ENCODE data around the gene MAGI2. TPM values are rescaled to one million over a fixed set of nuclear protein-coding genes. Genes with fewer than 3 reads are reported as not detected.

The MAGI2 gene
- total RNA-seq, 1 experiment from 2014 or later = 14.3 TPM

GRCh38 chr7:79332091-79332490, 121.4 kb downstream of the MAGI2 start:
- no peak overlapping the region for H3K18ac ChIP-seq (ENCODE audit: insufficient read length, low read depth, low read length)
- no peak overlapping the region for H3T11ph ChIP-seq (ENCODE audit: low read length)
- no peaks in the 10 kb centered on the region for H3K4me1 ChIP-seq (ENCODE audit: insufficient read depth, low read length)
- H3K27ac ChIP-seq (ENCODE audit: insufficient read length, low read depth, low read length) = no peak overlapping the region
- no peak overlapping the region for H4K5ac ChIP-seq (ENCODE audit: insufficient read length, low read depth, low read length)
- Mint-ChIP-seq H3K36me3 (ENCODE audit: insufficient read depth in 1 of 3, low read depth in 3 of 3) (no peaks in the 10 kb centered on the region), H3K27ac (no peak overlapping the region), H3K27me3 (ENCODE audit: low read depth) (no peaks in the 10 kb centered on the region), H3K9me3 (no peaks in the 10 kb centered on the region), H3K4me3 (no peak overlapping the region), H3K4me1 (no peaks in the 10 kb centered on the region)
- H3K23ac ChIP-seq (ENCODE audit: insufficient read length, low read depth, low read length) = no peak overlapping the region
- H3K9ac ChIP-seq (ENCODE audit: extremely low read depth, insufficient read length, low read length) = no peak overlapping the region
- H2AK5ac ChIP-seq (ENCODE audit: insufficient read length, low read length) = no peak overlapping the region
- no peak overlapping the region for H2BK20ac ChIP-seq (ENCODE audit: low read depth, low read length, poor library complexity, severe bottlenecking)
- H3K27me3 ChIP-seq (ENCODE audit: insufficient read depth, low read length) = no peaks in the 10 kb centered on the region
- no peaks in the 10 kb centered on the region for H4K20me1 ChIP-seq (ENCODE audit: control insufficient read depth, insufficient read depth, insufficient read length)
- no peak overlapping the region for H2BK5ac ChIP-seq (ENCODE audit: insufficient read length, low read length)
- no peak overlapping the region for H2AFZ ChIP-seq (ENCODE audit: low read length)
- no peak overlapping the region for H3K4ac ChIP-seq (ENCODE audit: low read depth, low read length)
- H4K8ac ChIP-seq (replicated peaks; ENCODE audit: insufficient read length, low read depth, low read length) = no peak overlapping the region
- no peak overlapping the region for H3K56ac ChIP-seq (ENCODE audit: insufficient read length, low read depth, low read length)
- no peak overlapping the region for H3K14ac ChIP-seq (ENCODE audit: insufficient read depth, low read length)
- no peaks in the 10 kb centered on the region for H3K23me2 ChIP-seq (ENCODE audit: insufficient read length, low read depth, low read length, poor library complexity, severe bottlenecking)
- WGBS (ENCODE audit: extremely low coverage, insufficient read length, low lambda C conversion rate) = no CpG with 5 or more reads among the region's 2 CpGs
- H3K9me3 ChIP-seq (ENCODE audit: control insufficient read depth, low read depth, low read length) = no peaks in the 10 kb centered on the region
- no peaks in the 10 kb centered on the region for H3K79me1 ChIP-seq (ENCODE audit: insufficient read depth, low read depth, low read length, poor library complexity, severe bottlenecking)
- H2BK12ac ChIP-seq (ENCODE audit: insufficient read length, low read depth, low read length) = no peak overlapping the region
- TF ChIP-seq CTCF (conservative IDR thresholded peaks at IDR 0.05) = no peak
- H2BK15ac ChIP-seq (ENCODE audit: low read depth, low read length) = no peak overlapping the region
- H3K79me2 ChIP-seq (ENCODE audit: insufficient read depth, low read length) = no peaks in the 10 kb centered on the region
- H2BK120ac ChIP-seq (ENCODE audit: low read depth, low read length, poor library complexity, severe bottlenecking) = no peak overlapping the region
- no peak overlapping the region for H3K4me2 ChIP-seq (ENCODE audit: insufficient read depth, insufficient read length, low read length)
- H4K91ac ChIP-seq (ENCODE audit: insufficient read length, low read depth, low read length) = no peak overlapping the region
- no peak for DNase-seq
